Lower lobe of right lung (tissue), 2 donors: ENCODE data around the gene PRAF2. TPM values are rescaled to one million over a fixed set of nuclear protein-coding genes. Genes with fewer than 3 reads are reported as not detected.
A peak's percentile ranks its signal among the peaks of the same experiment; 100 is the strongest.

Experiments
- ATAC-seq, 2 donors: fragments of 200-7000 bp; cut with Tn5 transposase; one replicate each; pipeline ENCODE4 v1.9.1; 2020 to 2022; ENCODE audit warnings: mild to moderate bottlenecking in 2 of 2, moderate library complexity in 2 of 2
- DNase-seq: peaks from one replicate; pipeline ENCODE4 v3.0.0-alpha.2; 2020
- H3K27ac ChIP-seq: fragments of 200-600 bp; one replicate; pipeline ENCODE4 v1.8.0; 2022
- H3K27me3 ChIP-seq: fragments of 200-600 bp; one replicate; pipeline ENCODE4 v1.8.0; 2022; ENCODE audit warnings: low read depth
- H3K36me3 ChIP-seq: fragments of 200-600 bp; one replicate; pipeline ENCODE4 v1.8.0; 2022; ENCODE audit warnings: mild to moderate bottlenecking
- H3K4me1 ChIP-seq: fragments of 200-600 bp; one replicate; pipeline ENCODE4 v1.8.0; 2022
- H3K4me3 ChIP-seq: fragments of 200-600 bp; one replicate; pipeline ENCODE4 v1.8.0; 2022; ENCODE audit warnings: mild to moderate bottlenecking
- H3K9me3 ChIP-seq: fragments of 200-600 bp; one replicate; pipeline ENCODE4 v1.8.0; 2022
- intact Hi-C: fragments of 100-400 bp; cut with DNase I; formaldehyde crosslinking; loops from one replicate; pipeline ENCODE4 v1.11.0; 2022
- total RNA-seq: library from RNA; stranded (reverse); fragmentation: NEBNext Ultra II Directional; extraction: Animal tissue kit (Norgen Biotek cat#: 25700); gene quantifications from one replicate; pipeline ENCODE4 v1.2.1, GENCODE V29; 2021
- TF ChIP-seq, protein P1 (sequence below): fragments of 200-600 bp; IDR thresholded peaks from one replicate; pipeline ENCODE4 v1.8.0; 2022; ENCODE audit warnings: antibody characterized with exemption, mild to moderate bottlenecking
- donor health status: DM: no; HTN: yes; CAD: no; lungs with severe emphysema.

The PRAF2 gene
- total RNA-seq, 1 donor from 2014 or later, result 17.4 TPM

DNA sequence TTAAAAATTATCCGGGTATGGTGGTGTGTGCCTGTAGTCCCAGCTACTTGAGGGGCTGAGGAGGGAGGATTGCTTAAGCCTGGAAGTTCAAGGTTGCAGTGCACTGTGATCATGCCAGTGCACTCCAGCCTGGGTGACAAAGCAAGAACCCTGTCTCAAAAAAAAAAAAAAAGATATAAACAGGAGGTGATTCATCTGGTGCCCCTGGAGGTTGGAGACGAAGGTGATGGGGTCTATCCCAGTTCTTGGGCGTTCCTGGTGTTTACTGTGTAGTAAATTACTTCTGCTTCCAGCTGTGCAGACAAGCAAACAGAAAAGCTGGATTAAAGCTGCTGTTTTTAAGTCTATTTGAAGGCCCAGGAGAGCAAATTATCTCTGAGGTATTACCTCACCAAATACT, 29.8 kb upstream of the PRAF2 start:
- no peak for ATAC-seq
- no peak overlapping the region for H3K27ac ChIP-seq
- no peaks in the 10 kb centered on the region for H3K9me3 ChIP-seq
- no peak overlapping the region for H3K4me3 ChIP-seq
- TF ChIP-seq, protein P1, sequence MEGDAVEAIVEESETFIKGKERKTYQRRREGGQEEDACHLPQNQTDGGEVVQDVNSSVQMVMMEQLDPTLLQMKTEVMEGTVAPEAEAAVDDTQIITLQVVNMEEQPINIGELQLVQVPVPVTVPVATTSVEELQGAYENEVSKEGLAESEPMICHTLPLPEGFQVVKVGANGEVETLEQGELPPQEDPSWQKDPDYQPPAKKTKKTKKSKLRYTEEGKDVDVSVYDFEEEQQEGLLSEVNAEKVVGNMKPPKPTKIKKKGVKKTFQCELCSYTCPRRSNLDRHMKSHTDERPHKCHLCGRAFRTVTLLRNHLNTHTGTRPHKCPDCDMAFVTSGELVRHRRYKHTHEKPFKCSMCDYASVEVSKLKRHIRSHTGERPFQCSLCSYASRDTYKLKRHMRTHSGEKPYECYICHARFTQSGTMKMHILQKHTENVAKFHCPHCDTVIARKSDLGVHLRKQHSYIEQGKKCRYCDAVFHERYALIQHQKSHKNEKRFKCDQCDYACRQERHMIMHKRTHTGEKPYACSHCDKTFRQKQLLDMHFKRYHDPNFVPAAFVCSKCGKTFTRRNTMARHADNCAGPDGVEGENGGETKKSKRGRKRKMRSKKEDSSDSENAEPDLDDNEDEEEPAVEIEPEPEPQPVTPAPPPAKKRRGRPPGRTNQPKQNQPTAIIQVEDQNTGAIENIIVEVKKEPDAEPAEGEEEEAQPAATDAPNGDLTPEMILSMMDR, result no peak
- intact Hi-C loops, result no loop called here
- no peak for DNase-seq
- no peaks in the 10 kb centered on the region for H3K36me3 ChIP-seq
- H3K27me3 ChIP-seq, result no peaks in the 10 kb centered on the region
- H3K4me1 ChIP-seq, result no peaks in the 10 kb centered on the region

DNA sequence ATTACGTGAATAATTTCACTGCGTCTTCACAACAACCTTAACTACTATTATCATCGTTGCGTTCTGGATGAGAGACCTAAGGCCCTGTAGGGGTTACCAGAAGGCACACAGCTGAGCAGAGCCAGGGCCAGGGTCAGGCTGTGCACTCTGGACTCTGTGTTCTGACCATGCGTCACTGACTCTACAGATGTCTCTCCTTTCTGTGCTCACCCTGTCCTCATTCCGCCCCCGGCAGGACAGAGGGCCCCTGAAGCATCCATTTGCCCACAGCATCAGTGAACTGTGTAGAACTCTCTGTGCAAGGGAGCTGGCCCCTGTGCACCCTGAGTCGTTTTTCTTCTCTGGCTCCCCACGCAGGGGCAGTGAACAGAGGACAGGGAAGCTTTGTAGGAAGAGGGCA, 28.4 kb upstream of the PRAF2 start:
- Histone ChIP-seq H3K27ac (no peak overlapping the region), H3K4me1 (no peaks in the 10 kb centered on the region), H3K9me3 (no peaks in the 10 kb centered on the region), H3K36me3 (no peaks in the 10 kb centered on the region), H3K27me3 (no peaks in the 10 kb centered on the region), H3K4me3 (no peak overlapping the region)
- TF ChIP-seq, protein P1, result no peak
- intact Hi-C loops, result no loop called here
- no peak for ATAC-seq
- DNase-seq, result no peak

DNA sequence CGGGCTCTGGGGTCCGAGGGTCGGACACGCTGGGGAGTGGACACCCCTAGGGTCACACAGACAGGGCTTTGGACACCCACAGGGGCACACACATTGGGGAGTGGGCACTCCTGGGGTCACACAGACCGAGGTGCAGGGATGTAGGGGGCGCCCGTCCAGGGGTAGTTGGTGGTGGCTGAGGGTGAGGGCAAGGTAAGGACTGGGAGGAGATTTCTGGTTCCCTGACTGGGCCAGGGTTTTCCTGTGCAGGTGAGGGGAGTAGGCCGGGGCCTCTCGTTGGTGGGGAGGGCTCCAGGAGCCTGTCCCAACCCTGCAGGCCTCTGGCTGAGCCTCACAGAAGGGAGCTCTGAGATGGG, 27.8 kb upstream of the PRAF2 start:
- peak overlapping the region; percentile 82 for H3K27ac ChIP-seq
- H3K4me1 ChIP-seq, result no peaks in the 10 kb centered on the region
- ATAC-seq, result no peak
- H3K27me3 ChIP-seq, result no peaks in the 10 kb centered on the region
- intact Hi-C loops, result no loop called here
- peak overlapping the region; percentile 63 for H3K4me3 ChIP-seq
- no peaks in the 10 kb centered on the region for H3K9me3 ChIP-seq
- TF ChIP-seq, protein P1, result no peak
- DNase-seq, result no peak
- H3K36me3 ChIP-seq, result no peaks in the 10 kb centered on the region

- Histone ChIP-seq H3K27me3 (no peaks in the 10 kb centered on the region), H3K4me1 (no peaks in the 10 kb centered on the region), H3K9me3 (no peaks in the 10 kb centered on the region), H3K4me3 (peak overlapping the region; percentile 63), H3K27ac (peak overlapping the region; percentile 82), H3K36me3 (no peaks in the 10 kb centered on the region)
- peak; percentile 93 for DNase-seq
- peak; percentile 98 to 99 for ATAC-seq
- TF ChIP-seq, protein P1, result no peak
- intact Hi-C loops, result no loop called here
These were observed 27.2 kb upstream of the PRAF2 start for GRCh38 chrX:49100704-49101628.

DNA sequence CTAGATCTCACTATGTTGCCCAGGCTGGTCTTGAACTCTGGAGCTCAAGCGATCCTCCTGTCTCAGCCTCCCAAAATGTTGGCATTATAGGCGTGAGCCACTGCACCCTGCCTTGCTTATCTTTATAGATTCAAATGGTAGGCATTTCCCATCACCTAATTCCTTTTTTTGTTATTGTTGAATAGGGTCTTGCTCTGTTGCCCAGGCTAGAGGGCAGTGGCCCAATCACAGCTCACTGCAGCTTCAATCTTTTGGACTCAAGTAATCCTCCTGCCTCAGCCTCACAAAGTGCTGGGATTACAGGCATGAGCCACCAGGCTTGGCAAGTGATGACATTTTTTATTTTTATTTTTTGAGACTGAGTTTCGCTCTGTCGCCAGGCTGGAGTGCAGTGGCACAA, 22.6 kb upstream of the PRAF2 start:
- H3K27ac ChIP-seq, result no peak overlapping the region
- no peaks in the 10 kb centered on the region for H3K27me3 ChIP-seq
- no peaks in the 10 kb centered on the region for H3K4me1 ChIP-seq
- H3K9me3 ChIP-seq, result no peaks in the 10 kb centered on the region
- H3K36me3 ChIP-seq, result no peaks in the 10 kb centered on the region
- TF ChIP-seq, protein P1, result no peak
- no peak for ATAC-seq
- DNase-seq, result no peak
- no peak overlapping the region for H3K4me3 ChIP-seq
- intact Hi-C loops, result no loop called here
